HL-60 (cell line): ENCODE data around the gene SNRNP48.

Experiments
- DNase-seq, 2 experiments: peaks; one replicate each; pipeline ENCODE4 v3.0.0-alpha.2; 2010 to 2020; ENCODE audit warnings: low read depth in 1 of 2, low spot score in 1 of 2
- H3K27ac ChIP-seq: fragments of 250-450 bp; sonication (Bioruptor Pico); replicated peaks from 2 replicates; pipeline ENCODE4 v1.5.1; 2020; ENCODE audit warnings: mild to moderate bottlenecking, moderate library complexity
- H3K27me3 ChIP-seq: fragments of 250-450 bp; sonication (Bioruptor Pico); 2 replicates; pipeline ENCODE4 v1.5.1; 2021; ENCODE audit warnings: mild to moderate bottlenecking, moderate library complexity; ENCODE audit not compliant: insufficient read depth, poor library complexity, severe bottlenecking
- H3K4me3 ChIP-seq: replicated peaks from 2 replicates; pipeline ENCODE4 v1.5.1; 2011; ENCODE audit warnings: mild to moderate bottlenecking, control low read depth, low read length; ENCODE audit not compliant: insufficient read depth
- CTCF ChIP-seq: IDR thresholded peaks from one replicate; pipeline ENCODE4 v1.5.1; 2011; ENCODE audit warnings: low read length, control low read depth, inconsistent platforms; ENCODE audit not compliant: insufficient read depth
- GABPA ChIP-seq: IDR thresholded peaks from 2 replicates; pipeline ENCODE4 v1.6.1; 2012; ENCODE audit warnings: low read depth
- POLR2AphosphoS5 ChIP-seq: IDR thresholded peaks from 2 replicates; pipeline ENCODE4 v1.6.1; 2012; ENCODE audit warnings: low read depth
- REST ChIP-seq: IDR thresholded peaks from 2 replicates; pipeline ENCODE4 v1.6.1; 2012; ENCODE audit warnings: low read depth; ENCODE audit not compliant: insufficient replicate concordance
- SPI1 ChIP-seq: IDR thresholded peaks from 2 replicates; pipeline ENCODE4 v1.6.1; 2012; ENCODE audit warnings: low read depth, mild to moderate bottlenecking, borderline replicate concordance

Gene SNRNP48

GRCh38 chr6:7566617-7567173 lies 23.3 kb upstream of the SNRNP48 start:
- Histone ChIP-seq H3K27ac (no peak overlapping the region), H3K4me3 (no peak overlapping the region), H3K27me3 (no peaks in the 10 kb centered on the region)
- no peak for DNase-seq
- TF ChIP-seq SPI1 (no peak), GABPA (no peak), CTCF (no peak), REST (no peak), POLR2AphosphoS5 (no peak)

DNA sequence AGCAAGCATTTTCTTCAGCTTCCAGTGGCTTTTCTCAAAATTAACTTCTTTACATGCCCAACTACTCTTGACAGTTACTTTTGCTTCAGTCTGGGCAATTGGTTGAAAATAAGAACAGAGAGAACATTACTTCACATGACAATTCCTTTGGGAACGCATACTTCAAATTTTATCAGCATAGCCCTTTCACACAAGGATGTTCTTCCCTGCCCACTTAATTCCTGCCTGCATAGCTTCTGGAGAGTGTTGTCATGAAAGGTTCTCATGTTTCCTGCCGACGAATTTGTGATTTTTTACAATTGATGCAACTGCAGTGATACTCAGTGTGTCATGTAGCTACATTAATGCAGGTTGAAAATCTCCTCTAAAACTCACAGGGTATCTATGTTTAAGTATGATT lies 22.0 kb upstream of the SNRNP48 start:
- TF ChIP-seq REST (no peak), GABPA (no peak), POLR2AphosphoS5 (no peak), SPI1 (no peak), CTCF (no peak)
- no peak for DNase-seq
- Histone ChIP-seq H3K27ac (no peak overlapping the region), H3K27me3 (no peaks in the 10 kb centered on the region), H3K4me3 (no peak overlapping the region)

DNA sequence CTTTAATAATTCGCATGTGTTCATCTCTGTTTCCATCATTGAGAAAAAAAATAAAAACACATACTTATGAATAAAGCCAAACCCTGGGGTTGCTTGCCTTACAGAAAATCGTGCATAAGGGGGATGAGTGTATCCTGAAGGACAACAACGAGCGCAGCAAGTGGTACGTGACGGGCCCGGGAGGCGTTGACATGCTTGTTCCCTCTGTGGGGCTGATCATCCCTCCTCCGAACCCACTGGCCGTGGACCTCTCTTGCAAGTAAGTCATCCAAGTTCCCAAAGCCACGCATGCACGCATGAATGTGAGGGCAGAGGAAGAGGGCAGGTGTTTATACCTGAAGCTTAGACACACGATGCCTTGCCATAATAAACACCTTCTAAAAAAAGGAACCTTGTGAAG lies 20.9 kb upstream of the SNRNP48 start:
- DNase-seq: no peak
- Histone ChIP-seq H3K27me3 (no peaks in the 10 kb centered on the region), H3K27ac (no peak overlapping the region), H3K4me3 (no peak overlapping the region)
- no peak for TF ChIP-seq SPI1
- TF ChIP-seq POLR2AphosphoS5: no peak
- TF ChIP-seq CTCF: no peak
- TF ChIP-seq REST: no peak
- no peak for TF ChIP-seq GABPA
